Measurements from ENCODE around the gene LRP1B. TPM values are rescaled to one million over a fixed set of nuclear protein-coding genes. Genes with fewer than 3 reads are reported as not detected.

LRP1B gene
- total RNA-seq, 1 donor from 2014 or later: 0.20 TPM

DNA sequence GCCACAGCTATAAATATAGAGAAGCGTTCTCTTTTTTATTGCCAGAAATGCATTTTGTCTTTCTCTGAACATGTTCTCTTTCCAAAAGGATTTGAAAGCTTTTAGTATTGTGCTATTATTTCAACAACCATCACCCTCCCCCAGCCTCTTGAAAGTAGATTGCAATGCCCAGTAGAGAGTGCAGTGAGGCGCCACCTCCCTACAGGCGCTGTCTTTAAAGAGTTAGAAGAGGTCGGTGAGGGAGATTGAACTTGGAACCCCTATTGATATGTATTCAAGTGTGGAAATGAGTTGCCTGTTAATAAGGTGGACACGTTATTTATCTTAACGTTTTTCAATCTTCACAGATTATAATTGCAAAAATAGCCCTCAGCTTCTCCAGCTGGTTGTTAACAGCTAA is 360.3 kb downstream of the LRP1B start:
- DNase-seq (ENCODE audit: low read depth, low spot score): no peak

- DNase-seq (ENCODE audit: low read depth, low spot score): no peak
Observed at GRCh38 chr2:141767691-141768090, 363.1 kb downstream of the LRP1B start.

DNA sequence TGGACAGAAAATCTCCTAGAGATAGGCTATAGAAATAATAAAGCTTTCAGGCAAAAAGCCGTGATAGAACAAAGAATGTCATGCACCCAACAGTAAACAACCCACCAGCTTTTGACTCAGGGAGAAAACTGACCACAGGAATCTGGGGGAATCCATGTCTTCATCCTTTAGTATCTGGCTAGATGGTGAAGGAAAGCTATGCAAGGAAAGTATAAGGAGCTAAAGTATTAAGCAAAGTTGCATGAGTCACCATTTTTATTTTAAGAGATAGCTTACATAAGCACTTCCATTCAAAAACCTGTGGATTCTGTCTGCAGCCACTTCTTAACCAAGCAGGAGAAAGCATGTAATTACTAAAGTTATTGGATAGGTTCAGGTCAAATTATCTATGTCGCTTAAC is 363.8 kb downstream of the LRP1B start:
- DNase-seq (ENCODE audit: low read depth, low spot score): no peak

DNA sequence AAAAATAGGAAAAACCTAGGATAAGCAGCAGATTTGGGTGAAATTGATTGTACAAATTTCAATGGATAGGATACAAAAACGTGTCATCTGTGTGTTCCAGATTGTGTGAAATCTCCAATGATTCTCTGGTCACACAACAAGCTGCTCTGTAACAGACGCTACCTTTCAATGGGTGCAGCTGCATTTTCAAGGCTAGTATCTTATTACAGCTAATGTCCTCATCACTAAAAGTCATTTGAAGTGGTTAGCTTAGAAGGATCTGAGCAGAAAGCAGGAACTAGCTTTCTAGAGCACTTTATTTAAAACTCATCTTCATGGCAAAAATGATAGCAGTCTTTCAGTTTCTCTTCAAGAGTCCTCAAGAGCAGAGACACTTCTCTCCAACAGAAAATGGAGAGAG is 364.6 kb downstream of the LRP1B start:
- no peak for DNase-seq (ENCODE audit: low read depth, low spot score)

DNA sequence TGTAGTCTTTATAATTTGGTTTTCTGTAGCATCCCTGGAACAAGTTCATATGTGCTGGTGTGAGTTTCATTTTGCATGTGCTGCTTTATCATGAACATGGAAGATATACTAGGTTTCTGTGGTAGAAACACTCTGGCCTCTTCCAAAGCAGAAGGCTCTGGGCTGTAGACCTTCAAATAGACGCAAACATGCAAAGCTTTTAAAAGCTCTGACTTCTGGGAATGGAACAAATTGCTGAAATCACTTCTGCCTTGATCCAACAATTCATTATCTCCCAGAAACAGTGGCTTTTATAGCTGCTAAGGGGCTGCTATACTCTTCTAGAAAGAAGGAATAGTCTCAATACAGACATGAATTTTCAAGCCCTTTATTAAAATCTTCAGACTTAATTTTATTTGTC is 382.2 kb downstream of the LRP1B start:
- no peak for DNase-seq (ENCODE audit: low read depth, low spot score)

- DNase-seq (ENCODE audit: low read depth, low spot score): no peak
Observed at GRCh38 chr2:141741652-141742051, 389.2 kb downstream of the LRP1B start.

DNA sequence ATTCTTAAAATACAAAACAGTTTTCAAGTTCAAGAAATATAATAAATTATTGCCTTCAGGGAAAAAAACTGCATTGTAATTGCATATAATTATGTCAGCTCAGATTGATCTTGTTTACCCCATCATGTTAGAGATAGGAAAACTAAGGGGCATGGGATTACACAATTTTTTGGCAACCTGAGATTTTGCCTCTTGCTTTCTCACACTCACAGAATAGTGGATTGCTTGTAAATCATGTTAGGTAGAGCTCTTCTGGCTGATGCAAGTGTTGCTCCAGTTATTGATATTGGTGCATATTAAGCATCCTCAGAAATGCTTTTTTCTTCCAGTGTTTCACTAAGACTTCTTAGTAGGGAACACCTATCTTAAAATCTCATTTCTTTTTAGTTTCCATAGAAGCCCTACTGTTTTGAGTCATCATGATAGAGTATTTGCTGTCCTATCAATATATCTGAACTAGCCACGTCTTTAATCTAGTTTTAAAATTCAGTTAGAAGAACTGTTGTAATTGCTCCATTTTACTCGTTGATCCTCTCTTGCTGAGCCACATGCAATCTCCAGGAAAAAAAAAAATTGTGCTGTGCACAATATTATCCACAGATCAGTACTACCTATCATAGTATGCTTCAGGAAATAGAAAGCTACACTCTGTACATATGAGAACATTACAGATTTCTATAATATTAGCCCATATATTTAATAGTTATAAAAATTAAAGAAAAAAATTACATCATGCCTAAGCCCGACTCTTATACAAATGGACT is 393.1 kb downstream of the LRP1B start:
- DNase-seq (ENCODE audit: low read depth, low spot score): no peak

DNA sequence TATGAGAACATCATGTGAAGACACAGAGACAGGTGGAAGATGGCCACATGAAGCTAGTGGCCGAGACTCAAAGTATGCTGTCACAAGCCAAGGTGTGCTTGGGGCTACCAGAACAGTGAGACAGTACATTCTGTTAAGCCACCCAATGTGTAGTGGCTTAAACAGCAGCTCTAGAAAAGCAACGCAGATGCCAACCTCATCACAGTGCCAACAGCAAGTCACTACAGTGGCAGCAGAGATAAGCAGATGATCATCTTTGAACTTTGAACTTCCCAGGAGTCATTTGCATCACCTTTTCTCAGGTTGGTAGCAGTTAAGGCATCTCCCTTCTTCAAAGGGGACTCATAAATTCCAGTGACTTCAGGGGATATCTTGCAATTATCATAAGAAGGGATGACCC is 394.4 kb downstream of the LRP1B start:
- no peak for DNase-seq (ENCODE audit: low read depth, low spot score)

DNA sequence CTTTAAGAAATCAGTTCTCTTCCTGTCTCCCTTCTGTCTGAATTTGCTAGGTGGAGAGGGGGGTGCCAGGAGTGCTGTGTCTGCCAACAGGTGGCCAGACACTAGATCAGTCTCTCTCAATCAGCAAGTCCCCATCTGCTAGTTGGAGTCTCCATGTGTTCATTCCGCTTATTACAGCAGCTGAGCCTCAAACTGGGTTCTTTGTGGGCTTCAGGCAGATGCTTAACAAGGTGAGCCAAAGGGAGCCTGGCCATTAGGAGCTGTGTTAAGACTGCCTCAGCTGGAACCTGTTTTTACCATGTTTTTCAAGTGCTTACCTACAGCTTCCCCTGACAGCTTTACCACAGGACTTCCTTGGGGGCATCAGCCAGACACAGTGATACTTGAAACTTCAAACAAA is 401.9 kb downstream of the LRP1B start:
- DNase-seq (ENCODE audit: low read depth, low spot score): no peak

DNA sequence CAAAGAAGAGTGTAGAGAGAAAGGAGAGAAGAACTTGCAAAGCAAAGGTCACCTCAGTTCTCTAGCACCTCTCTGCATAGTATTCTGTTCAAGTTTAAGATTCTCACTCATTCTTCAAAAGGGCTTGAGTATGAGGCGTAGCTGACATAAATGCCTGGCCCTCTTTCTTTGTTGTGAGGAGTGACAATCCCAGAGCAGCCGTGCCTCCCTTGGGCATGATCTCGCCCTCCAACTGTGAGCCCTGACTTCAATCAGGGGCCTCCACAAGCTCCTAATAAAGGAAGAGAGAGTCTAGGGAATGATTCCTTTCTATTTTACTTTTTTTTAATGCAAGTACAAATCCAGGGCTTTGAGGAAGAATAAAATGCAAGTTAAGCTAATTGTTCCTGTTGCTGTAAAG is 402.7 kb downstream of the LRP1B start:
- DNase-seq (ENCODE audit: low read depth, low spot score): no peak

- no peak for DNase-seq (ENCODE audit: low read depth, low spot score)
Observed at GRCh38 chr2:141724426-141724825, 406.4 kb downstream of the LRP1B start.

GRCh38 chr2:141723814-141724213 is 407.0 kb downstream of the LRP1B start:
- no peak for DNase-seq (ENCODE audit: low read depth, low spot score)

DNA sequence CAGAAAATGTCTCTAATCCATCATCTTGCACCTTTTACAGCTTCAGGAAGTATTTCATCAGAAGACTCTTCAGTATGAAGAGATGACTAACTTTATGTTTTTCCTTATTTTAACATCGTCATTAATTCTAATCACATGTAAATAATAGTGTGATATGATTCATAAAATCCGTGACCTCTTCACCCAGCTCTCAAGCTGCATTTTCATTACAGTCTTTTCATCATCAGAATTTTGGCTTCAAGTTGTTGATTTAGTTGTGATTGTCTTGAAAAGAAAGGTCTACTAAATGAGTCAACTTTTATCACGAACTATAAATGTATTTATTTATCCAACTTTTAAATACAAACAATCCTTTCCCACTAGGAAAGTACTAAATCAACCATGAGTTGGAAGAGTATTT is 410.3 kb downstream of the LRP1B start:
- DNase-seq (ENCODE audit: low read depth, low spot score): no peak

DNA sequence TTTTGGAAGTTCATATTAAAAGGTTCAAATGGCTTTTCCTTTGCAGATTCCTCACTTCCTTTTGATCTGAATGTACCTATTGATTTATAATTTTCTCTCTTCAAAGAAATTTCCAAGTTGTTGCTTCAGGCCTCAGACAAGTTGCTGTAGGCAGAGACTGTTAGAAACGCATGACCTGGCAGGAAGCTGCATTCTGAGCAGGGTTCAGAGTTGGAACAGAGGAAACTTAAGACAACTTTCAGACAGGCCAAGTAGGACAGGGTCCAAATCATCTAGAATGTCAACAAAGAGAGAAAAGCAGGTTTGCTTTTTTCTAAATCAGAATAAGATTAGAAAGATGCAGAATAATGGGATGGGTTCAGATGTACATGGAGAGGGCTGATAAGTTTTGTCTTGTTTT is 416.3 kb downstream of the LRP1B start:
- no peak for DNase-seq (ENCODE audit: low read depth, low spot score)

- DNase-seq (ENCODE audit: low read depth, low spot score): no peak
Observed at GRCh38 chr2:141711627-141712026, 419.2 kb downstream of the LRP1B start.

DNA sequence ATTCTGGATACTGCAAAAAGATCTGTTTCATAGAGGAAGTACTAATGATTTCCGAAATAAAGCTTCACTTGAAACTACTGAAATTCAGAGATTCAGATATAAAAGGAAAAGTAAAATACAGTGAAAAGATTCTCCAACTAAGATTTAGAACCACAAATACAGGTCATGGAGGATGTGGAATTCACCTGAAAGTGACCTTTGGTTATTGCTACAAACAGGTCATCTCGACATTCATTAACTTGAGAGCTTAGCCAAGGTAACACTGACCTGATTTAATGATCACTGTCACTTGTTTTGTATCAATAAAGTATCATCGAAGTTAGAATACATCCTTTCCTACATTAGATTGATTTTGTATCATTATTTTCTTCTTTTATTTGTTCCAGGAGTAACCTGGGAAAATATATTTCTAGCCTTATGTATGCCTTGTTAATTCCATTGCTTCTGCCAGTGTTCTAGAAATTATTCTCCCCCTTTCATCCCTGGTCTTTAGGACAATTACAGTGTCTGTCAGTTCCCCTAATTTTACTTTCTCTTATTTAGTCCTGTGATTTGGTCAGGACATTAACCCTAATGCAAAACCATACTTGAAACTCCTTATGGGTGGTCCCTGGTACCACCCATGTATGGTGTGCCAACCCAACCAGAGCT is 420.1 kb downstream of the LRP1B start:
- DNase-seq (ENCODE audit: low read depth, low spot score): no peak

DNA sequence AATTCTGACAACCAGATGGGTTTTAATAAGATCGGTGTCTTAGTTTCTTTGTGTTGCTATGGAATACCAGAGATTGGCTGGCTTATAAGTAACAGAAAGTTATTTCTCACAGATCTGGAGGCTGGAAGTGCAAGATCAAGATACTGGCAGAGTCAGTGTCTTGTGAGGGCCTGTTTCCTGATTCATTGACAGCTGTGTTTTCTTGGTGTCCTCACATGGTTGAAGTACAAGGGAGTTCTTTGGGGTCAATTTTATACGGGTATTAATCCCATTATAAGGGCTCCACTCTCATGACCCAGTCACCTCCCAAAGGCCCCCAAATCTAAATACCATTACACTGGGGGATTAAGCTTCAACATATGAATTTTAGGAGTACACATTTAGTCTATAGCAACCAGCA is 421.1 kb downstream of the LRP1B start:
- DNase-seq (ENCODE audit: low read depth, low spot score): no peak

DNA sequence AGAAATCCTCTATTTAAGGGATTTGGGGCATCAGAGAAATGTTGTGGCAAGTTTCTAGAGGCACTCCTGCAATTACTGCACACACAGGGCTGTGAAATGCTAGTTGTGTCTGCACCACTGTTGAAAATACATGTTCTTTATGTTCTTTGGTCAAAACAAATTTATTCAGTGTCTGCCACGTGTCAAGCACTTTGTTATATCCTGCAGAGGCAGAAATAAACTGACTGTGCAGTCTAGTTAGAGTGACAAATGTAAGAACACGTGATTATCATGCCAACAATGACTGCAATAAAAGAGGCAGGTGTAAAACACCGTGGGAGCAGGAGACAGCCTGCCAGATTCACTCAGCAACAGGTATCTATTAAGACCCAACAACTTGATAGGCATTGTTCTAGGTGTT is 423.3 kb downstream of the LRP1B start:
- no peak for DNase-seq (ENCODE audit: low read depth, low spot score)

DNA sequence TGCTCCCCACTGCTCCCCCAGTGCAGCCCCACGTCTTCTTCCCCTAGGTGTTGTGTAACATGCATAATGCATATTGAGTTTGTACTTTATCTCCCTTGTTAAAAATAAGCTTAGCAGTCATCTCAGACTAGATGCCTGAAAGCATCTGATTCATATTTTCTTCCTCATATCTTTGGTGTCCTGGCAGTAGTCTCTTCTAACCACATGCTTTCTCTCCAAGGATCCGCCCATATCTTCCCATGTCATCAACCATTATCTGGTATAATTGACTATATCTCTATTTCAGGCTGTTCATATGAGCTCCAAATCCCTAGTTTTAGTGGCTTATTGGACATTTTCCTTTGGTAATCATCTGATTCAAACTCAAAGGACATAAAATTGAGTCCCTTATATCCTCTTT is 426.3 kb downstream of the LRP1B start:
- no peak for DNase-seq (ENCODE audit: low read depth, low spot score)

- DNase-seq (ENCODE audit: low read depth, low spot score): no peak
Observed at GRCh38 chr2:141703501-141703900, 427.3 kb downstream of the LRP1B start.

- DNase-seq (ENCODE audit: low read depth, low spot score): no peak
Observed at GRCh38 chr2:141701618-141702017, 429.2 kb downstream of the LRP1B start.

DNA sequence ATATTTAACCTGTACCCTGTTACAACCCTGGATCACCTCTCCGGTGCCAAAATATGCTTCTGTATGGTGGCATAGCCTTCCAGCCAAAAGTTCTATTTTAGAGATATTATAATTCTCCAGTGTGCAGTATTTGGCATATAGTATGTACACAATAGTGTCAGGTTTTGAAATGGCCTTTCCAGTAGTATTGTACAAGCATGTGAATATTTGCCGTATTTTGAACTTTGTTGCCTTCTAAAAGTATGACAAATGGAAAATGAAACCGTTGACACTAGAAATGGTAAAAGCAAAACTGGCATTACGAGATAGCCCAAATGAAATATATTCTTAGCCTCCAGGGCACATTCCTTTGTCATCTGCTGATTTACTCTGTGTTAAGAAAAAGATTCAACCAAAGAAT is 431.2 kb downstream of the LRP1B start:
- DNase-seq (ENCODE audit: low read depth, low spot score): no peak

GRCh38 chr2:141698500-141698899 is 432.3 kb downstream of the LRP1B start:
- no peak for DNase-seq (ENCODE audit: low read depth, low spot score)
